NCI-H1694 (cell line): ENCODE results near the gene MMP14.
"Not testable (repeated sequence)": the region's sequence is repeated elsewhere in the genome, so short reads cannot be mapped to it uniquely, and the experiment has no call there.

Experiments used
- DNase-seq: peaks from one replicate; lab custom pipeline; 2025; lab: John Stamatoyannopoulos, UW

MMP14 gene

DNA sequence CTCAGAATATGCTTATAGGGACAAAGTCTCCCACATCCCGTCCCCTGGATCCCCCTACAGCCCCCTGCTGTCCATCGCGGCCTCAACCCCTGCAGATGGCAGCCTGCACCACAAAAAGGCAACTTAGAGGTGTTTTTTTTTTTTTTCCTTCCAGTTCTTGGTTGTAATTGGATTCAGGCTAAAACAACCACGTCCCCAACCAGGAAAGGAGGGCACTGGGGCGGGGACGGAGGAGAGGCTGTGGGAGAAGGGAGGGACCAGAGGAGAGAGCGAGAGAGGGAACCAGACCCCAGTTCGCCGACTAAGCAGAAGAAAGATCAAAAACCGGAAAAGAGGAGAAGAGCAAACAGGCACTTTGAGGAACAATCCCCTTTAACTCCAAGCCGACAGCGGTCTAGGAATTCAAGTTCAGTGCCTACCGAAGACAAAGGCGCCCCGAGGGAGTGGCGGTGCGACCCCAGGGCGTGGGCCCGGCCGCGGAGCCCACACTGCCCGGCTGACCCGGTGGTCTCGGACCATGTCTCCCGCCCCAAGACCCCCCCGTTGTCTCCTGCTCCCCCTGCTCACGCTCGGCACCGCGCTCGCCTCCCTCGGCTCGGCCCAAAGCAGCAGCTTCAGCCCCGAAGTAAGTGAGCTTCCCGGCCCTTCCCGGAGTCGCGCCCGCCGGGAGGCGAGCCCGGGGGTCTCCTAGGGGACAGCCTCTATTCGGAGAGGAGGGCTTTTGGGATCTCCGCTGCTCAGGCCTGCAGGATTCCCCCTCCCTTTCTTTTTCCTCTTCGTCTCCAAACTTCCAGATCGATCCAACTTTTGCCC, at the start of gene MMP14:
TSS of gene MMP14 (plus strand) at position 285 of the 813 bp plus-strand sequence. CDS start at position 518, 233 bp downstream.
- DNase-seq = no peak

DNA sequence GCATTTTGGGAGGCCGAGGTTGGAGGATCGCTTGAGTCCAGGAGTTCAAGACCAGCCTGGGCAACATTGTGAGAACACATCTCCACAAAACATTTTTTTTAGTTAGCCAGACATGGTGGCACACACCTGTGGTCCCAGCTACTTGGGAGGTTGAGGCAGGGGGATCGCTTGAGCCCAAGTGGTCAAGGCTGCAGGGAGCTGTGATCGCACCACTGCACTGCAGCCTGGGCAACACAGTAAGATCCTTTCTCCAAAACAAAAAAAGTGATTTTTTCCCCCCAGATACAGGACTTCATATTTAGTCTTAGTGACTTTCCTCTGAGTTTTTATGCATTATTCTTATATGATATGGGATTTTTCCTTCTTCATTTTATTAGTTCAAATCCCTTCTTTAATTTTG, 49.7 kb upstream of the MMP14 start:
- DNase-seq = no peak

- no peak for DNase-seq
Observed at GRCh38 chr14:22791301-22791700, 45.1 kb upstream of the MMP14 start.

DNA sequence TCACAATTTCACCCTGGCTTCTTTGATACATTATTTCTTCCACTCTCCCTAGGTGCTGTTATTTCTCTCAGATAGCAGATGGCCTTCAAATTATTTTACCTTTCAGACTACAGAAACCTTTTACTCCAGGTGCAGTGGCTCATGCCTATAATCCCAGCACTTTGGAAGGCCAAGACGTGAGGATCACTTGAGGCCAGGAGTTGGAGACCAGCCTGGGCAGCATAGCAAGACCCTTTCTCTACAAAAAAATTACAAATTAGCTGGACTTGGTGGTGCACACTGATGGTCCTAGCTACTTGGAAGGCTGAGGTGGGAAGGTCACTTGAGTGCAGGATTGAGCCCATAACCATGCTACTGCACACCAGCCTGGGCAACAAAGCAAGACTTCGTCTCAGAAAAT, 44.2 kb upstream of the MMP14 start:
- no peak for DNase-seq

- not testable (repeated sequence) for DNase-seq
Observed at GRCh38 chr14:22793550-22793949, 42.8 kb upstream of the MMP14 start.

GRCh38 chr14:22793976-22794375, 42.4 kb upstream of the MMP14 start:
- no peak for DNase-seq

DNA sequence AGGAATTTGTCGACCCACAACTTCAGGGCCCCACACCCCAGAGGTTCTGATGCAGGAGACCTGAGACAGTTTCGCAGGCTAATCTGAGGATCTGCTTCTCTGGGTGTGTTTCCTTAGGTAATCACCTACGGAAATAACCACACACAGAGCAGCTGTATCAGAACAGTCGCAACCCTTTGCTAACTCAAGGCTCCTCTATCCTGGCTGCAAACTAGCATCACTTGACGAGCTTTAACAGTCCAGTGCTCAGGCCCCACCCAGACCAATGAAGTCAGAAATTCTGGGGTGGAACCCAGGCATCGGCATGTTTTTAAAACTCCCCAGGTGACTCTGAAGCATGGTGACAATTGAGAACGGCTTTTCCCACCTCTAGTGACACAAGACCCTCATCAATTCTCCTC, 41.8 kb upstream of the MMP14 start:
- no peak for DNase-seq

DNA sequence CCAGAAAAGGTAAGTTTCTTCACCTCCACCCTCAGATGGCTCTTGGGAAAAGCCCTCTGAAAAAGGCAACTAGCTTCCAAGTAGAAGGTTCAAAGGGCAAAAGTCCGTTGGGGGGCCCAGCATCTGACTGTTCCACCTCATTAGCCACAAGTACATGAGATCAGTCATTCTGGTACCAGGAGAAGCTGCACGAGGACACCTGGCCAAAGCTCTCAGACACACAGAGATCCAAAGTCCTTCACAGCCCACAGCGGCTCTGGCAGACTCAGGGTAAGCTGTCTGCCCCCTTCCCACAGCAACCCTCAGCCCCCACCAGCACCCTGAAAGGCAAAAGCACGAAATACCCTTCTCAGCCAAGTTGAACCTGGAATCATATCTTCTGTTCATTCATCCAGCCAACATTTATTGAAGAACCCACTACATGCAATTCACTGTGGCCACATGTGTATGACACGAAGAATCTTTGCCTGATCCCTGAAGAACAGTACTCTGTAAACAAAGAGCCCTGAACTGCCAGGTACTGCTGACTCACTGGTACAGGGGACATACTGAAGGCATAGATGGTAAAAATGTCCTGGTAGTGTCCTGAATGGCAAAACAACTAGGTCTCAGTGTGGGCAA, 40.2 kb upstream of the MMP14 start:
- DNase-seq = no peak

DNA sequence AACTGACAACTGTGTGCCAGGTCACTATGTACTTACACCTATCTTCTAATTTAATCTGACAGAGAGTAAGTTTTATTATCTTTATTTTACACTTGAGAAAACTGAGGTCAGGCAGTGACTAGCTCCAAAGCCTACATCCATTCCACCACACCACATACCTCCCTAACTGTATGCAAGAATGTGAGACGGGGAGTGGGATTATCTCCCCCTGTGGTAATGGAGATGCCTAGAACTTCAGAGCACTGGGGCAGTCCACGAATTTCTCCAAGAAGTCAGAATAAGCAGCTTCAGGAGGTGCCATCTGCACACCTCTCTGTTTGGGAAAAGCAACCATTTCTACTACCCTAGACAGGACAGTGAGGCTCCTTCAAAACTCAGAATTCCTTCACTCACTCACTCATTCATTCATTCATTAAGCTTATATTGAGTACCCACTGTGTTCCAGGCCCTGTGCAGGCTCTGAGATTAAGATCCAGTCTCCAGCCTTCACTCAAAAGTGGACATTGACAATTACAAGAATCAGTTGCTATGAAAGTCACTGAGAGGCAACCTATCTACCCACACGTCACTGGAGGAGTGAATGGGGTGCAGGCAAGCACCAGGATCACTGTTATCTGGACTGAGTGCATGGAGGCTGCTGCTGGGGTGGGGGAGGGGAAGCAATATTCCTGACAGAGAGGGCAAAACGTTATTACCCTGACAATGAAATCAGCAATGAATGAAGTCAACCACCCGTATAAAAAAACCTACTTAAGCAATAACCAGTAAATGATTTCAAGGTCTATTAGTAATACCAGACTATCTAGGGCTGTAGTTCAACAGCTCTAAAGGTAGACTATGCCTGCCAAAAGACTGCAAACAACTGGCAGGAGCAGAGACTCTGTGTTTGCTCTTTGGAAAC, 39.1 kb upstream of the MMP14 start:
- DNase-seq = no peak

- DNase-seq = no peak
Observed at GRCh38 chr14:22798528-22798927, 37.9 kb upstream of the MMP14 start.

GRCh38 chr14:22800346-22800745, 36.0 kb upstream of the MMP14 start:
- DNase-seq = no peak

- no peak for DNase-seq
Observed at GRCh38 chr14:22801716-22802115, 34.7 kb upstream of the MMP14 start.

GRCh38 chr14:22802860-22803686, 33.3 kb upstream of the MMP14 start:
- no peak for DNase-seq

DNA sequence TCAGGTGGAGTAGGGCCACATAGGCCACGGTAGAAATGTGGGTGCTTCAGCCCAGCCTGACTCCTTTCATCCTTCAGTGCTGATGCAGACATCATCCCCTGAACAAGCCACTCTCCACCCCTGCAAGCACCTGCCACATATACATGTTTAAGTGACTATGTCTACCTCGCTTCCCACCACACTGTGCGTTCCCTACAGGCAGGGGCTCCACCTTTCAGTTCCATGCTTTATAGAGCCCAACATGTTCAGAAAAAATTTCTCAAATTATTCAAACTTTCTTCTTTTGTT, 32.8 kb upstream of the MMP14 start:
- DNase-seq = no peak

- DNase-seq = not testable (repeated sequence)
Observed at GRCh38 chr14:22805235-22805634, 31.1 kb upstream of the MMP14 start.

- no peak for DNase-seq
Observed at GRCh38 chr14:22807432-22808087, 28.8 kb upstream of the MMP14 start.

- no peak for DNase-seq
Observed at GRCh38 chr14:22808388-22809209, 27.8 kb upstream of the MMP14 start.

- DNase-seq = no peak
Observed at GRCh38 chr14:22811722-22812121, 24.7 kb upstream of the MMP14 start.

DNA sequence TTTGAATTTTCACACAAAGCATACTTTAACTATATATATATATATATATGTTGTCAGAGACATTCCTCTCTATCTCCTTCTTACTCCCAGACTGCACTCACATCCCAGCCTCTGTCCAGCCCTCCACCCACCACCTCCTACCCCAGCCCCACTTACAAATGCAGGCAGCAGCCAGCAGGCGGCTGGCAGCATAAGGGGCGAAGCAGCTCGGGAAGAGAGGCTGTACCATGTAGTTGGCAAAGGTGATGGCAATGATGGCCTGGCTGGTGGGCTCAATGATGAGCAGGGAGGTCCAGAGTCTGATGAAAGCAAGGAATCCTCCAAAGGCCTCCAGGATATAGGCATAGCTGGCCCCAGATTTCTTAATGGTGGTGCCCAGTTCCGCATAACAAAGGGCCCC, 23.6 kb upstream of the MMP14 start:
- no peak for DNase-seq

DNA sequence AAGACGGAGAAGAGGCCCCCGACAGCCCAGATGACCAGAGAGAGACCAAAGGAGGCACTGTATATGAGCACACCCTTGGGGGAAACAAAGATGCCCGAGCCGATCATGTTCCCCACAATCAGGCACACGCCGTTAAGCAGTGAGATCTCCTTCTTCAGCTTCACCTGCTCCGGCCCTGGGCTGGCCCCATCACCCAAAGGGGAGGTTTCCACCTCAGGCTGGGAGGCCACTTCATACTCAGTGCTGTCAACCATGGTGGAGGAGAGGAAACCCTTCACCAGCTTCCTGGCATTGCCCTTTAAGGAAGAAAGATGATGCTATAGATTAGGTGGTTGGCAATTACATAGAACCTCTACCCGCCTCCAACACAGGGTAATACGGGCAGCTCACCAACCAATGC, 23.2 kb upstream of the MMP14 start:
- no peak for DNase-seq

GRCh38 chr14:22814373-22814772, 22.0 kb upstream of the MMP14 start:
- no peak for DNase-seq
